ENCODE data around the gene PDSS2. TPM values are rescaled to one million over a fixed set of nuclear protein-coding genes. Genes with fewer than 3 reads are reported as not detected.
"Not testable (repeated sequence)": the region's sequence is repeated elsewhere in the genome, so short reads cannot be mapped to it uniquely, and the experiment has no call there.

The PDSS2 gene
- total RNA-seq, 1 donor, result 12.3 TPM

- no peak overlapping the region for H2AFZ ChIP-seq (ENCODE audit: low read length)
- TF ChIP-seq CTCF (IDR thresholded peaks at IDR 0.05; ENCODE audit: extremely low read depth, low read depth, low read length), result peak; percentile 49
These were observed 280.4 kb downstream of the PDSS2 start for GRCh38 chr6:107179004-107179403.

DNA sequence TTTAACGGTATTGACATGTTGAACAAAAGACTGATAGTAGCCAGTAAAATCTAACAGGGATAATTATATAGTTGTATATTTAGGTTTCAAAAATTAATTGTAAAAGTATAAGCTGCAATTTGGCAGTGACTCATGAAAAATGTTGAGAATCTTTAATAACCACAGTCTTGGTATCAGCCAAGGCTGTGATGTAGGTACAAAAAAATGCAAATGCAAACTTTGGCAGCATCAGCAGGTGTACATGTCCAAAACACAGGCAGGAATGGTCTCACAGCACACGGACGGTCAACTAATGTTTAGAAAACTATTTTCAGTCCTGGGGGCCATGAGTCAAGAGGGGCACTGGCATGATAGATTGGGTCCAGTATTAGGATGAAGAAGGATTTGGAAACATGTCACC, 285.6 kb downstream of the PDSS2 start:
- DNase-seq (ENCODE audit: insufficient read length, low spot score, missing footprints), result peak; percentile 32
- no peak overlapping the region for H3K4me2 ChIP-seq (ENCODE audit: insufficient read depth, low read length)
- H3K79me2 ChIP-seq (ENCODE audit: insufficient read depth, low read length), result no peaks in the 10 kb centered on the region
- H3K27me3 ChIP-seq (ENCODE audit: insufficient read depth, low read length), result no peaks in the 10 kb centered on the region
- no peaks in the 10 kb centered on the region for H4K20me1 ChIP-seq (ENCODE audit: insufficient read depth, low read length)
- H3K9me3 ChIP-seq (ENCODE audit: low read depth, low read length), result no peaks in the 10 kb centered on the region
- H3K4me1 ChIP-seq (ENCODE audit: insufficient read depth, low read length), result no peaks in the 10 kb centered on the region
- no peak overlapping the region for H2AFZ ChIP-seq (ENCODE audit: low read length)
- H3K27ac ChIP-seq (ENCODE audit: low read depth, low read length), result no peak overlapping the region
- H3K4me3 ChIP-seq (ENCODE audit: insufficient read depth, low read length), result no peak overlapping the region
- H3K36me3 ChIP-seq (ENCODE audit: insufficient read depth, low read length), result no peaks in the 10 kb centered on the region
- no peak for TF ChIP-seq CTCF (IDR thresholded peaks at IDR 0.05; ENCODE audit: extremely low read depth, low read depth, low read length)

More at GRCh38 chr6:107179004-107179403, 280.4 kb downstream of the PDSS2 start:
- Histone ChIP-seq H3K36me3 (ENCODE audit: insufficient read depth, low read length) (no peaks in the 10 kb centered on the region), H4K20me1 (ENCODE audit: insufficient read depth, low read length) (no peaks in the 10 kb centered on the region), H3K4me1 (ENCODE audit: insufficient read depth, low read length) (no peaks in the 10 kb centered on the region), H3K79me2 (ENCODE audit: insufficient read depth, low read length) (no peaks in the 10 kb centered on the region), H3K27me3 (ENCODE audit: insufficient read depth, low read length) (no peaks in the 10 kb centered on the region), H3K27ac (ENCODE audit: low read depth, low read length) (no peak overlapping the region), H3K4me2 (ENCODE audit: insufficient read depth, low read length) (no peak overlapping the region), H3K9me3 (ENCODE audit: low read depth, low read length) (no peaks in the 10 kb centered on the region), H3K4me3 (ENCODE audit: insufficient read depth, low read length) (no peak overlapping the region)
- no peak for DNase-seq (ENCODE audit: insufficient read length, low spot score, missing footprints)

DNA sequence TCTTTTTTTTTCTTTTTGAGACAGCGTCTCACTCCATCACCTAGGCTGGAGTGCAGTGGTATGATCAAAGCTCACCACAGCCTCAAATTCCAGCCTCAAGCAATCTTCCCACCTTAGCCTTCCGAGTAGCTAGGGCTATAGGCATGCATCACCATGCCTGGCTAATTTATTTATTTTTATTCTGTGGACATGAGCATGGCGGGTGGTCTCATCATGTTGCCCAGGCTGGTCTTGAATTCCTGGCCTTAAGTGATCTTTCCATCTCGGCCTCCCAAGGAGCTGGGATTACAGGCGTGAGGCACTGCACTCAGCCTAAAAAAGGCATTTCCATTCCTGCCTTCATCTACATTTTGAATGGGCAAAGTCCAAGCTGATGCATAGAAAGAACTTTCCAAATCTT, 287.9 kb downstream of the PDSS2 start:
- H3K36me3 ChIP-seq (ENCODE audit: insufficient read depth, low read length), result no peaks in the 10 kb centered on the region
- no peak for DNase-seq (ENCODE audit: insufficient read length, low spot score, missing footprints)
- H3K27ac ChIP-seq (ENCODE audit: low read depth, low read length), result no peak overlapping the region
- H2AFZ ChIP-seq (ENCODE audit: low read length), result no peak overlapping the region
- H4K20me1 ChIP-seq (ENCODE audit: insufficient read depth, low read length), result no peaks in the 10 kb centered on the region
- no peaks in the 10 kb centered on the region for H3K27me3 ChIP-seq (ENCODE audit: insufficient read depth, low read length)
- H3K9me3 ChIP-seq (ENCODE audit: low read depth, low read length), result no peaks in the 10 kb centered on the region
- no peak overlapping the region for H3K4me2 ChIP-seq (ENCODE audit: insufficient read depth, low read length)
- H3K79me2 ChIP-seq (ENCODE audit: insufficient read depth, low read length), result no peaks in the 10 kb centered on the region
- no peaks in the 10 kb centered on the region for H3K4me1 ChIP-seq (ENCODE audit: insufficient read depth, low read length)
- no peak for TF ChIP-seq CTCF (IDR thresholded peaks at IDR 0.05; ENCODE audit: extremely low read depth, low read depth, low read length)
- H3K4me3 ChIP-seq (ENCODE audit: insufficient read depth, low read length), result no peak overlapping the region

- not testable (repeated sequence) for H3K4me1 ChIP-seq (ENCODE audit: insufficient read depth, low read length); DNase-seq (ENCODE audit: insufficient read length, low spot score, missing footprints); H3K79me2 ChIP-seq (ENCODE audit: insufficient read depth, low read length); H3K9me3 ChIP-seq (ENCODE audit: low read depth, low read length); H3K36me3 ChIP-seq (ENCODE audit: insufficient read depth, low read length); H3K4me2 ChIP-seq (ENCODE audit: insufficient read depth, low read length); H3K27me3 ChIP-seq (ENCODE audit: insufficient read depth, low read length); H4K20me1 ChIP-seq (ENCODE audit: insufficient read depth, low read length); H3K27ac ChIP-seq (ENCODE audit: low read depth, low read length); H3K4me3 ChIP-seq (ENCODE audit: insufficient read depth, low read length); H2AFZ ChIP-seq (ENCODE audit: low read length)
These were observed 295.1 kb downstream of the PDSS2 start for GRCh38 chr6:107164299-107164698.
